GM21737 (cell line): Measurements from ENCODE around the gene BMAL2.

Experiments used
- ATAC-seq: cut with Tn5 transposase; IDR thresholded peaks from one replicate; pipeline ENCODE4 v1.9.1; 2021; ENCODE audit warnings: mild to moderate bottlenecking, moderate library complexity; ENCODE audit not compliant: unreplicated experiment

The BMAL2 gene, protein sequence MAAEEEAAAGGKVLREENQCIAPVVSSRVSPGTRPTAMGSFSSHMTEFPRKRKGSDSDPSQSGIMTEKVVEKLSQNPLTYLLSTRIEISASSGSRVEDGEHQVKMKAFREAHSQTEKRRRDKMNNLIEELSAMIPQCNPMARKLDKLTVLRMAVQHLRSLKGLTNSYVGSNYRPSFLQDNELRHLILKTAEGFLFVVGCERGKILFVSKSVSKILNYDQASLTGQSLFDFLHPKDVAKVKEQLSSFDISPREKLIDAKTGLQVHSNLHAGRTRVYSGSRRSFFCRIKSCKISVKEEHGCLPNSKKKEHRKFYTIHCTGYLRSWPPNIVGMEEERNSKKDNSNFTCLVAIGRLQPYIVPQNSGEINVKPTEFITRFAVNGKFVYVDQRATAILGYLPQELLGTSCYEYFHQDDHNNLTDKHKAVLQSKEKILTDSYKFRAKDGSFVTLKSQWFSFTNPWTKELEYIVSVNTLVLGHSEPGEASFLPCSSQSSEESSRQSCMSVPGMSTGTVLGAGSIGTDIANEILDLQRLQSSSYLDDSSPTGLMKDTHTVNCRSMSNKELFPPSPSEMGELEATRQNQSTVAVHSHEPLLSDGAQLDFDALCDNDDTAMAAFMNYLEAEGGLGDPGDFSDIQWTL

DNA sequence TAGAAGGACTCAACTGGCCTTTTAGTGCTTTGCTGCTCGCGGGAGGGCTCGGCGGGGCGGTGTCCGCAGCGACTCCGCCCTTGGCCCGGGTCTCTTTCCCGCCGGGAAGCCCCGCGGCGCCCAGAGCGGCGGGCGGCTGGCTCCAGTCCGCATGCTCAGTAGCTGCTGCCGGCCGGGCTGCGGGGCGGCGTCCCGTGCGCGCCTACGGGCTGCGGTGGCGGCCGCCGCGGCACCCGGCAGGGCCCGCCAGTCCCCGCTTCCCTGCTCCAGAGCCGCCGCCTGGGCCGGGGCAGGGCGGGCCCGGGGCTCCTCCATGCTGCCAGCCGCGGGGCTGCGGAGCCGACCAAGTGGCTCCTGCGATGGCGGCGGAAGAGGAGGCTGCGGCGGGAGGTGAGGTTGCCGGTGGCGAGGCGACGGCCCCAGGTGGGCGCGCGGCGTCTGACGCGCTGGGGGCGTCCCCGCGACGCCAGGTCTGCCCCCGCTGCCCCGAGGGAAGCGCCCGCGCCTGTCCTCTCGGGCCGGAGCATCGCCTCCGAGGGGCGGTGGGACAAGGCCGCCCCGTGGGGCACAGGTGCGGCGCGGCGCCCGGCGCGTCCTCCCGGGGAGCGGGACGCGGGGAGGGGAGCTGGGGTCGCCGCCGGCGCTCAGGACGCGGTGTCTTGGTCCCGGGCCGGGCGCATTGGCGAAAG lies at the start of gene BMAL2:
Gene BMAL2, plus strand, starts transcription at position 123 of the 689 bp plus-strand sequence. Its CDS starts 237 bp downstream, at position 360.
- ATAC-seq, result peak; percentile 45

DNA sequence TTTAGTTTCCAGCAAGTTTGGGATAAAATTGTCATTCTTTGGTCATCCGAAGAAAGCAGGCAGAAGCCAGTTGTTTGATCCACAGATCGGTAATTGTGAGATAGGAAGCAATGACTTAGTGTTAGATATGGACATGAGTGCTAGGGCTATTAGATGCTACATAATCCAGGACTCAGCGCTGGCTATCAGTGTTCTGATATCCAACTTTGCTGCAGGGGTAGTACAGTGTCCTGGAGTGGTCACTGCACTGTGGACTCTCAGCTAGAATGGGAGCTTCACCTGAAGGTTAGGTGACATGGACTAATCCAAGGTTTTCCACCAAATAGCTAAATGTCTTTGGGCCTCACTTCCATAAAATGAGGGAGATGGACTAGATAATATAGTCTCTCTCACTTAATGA lies 48.6 kb upstream of the BMAL2 start:
- no peak for ATAC-seq

DNA sequence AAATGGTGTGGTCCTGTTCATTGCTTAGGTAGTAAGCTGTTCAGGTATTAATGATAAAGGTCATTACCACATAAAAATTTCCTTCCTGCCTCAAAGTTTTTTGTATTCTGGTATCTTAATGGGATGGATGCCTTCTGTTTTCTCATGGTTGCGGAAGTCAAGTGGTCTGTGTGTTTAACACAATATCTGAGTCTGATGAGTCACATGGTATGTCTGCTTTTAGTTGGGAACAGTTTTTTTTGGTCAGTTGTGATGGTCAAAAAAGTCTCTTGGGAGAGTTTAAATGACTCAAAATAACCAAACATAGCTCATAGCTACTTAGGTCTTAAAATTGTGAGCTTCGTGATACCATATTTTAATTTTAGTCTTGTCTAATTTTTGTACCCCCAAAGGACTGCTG lies 47.9 kb upstream of the BMAL2 start:
- no peak for ATAC-seq

DNA sequence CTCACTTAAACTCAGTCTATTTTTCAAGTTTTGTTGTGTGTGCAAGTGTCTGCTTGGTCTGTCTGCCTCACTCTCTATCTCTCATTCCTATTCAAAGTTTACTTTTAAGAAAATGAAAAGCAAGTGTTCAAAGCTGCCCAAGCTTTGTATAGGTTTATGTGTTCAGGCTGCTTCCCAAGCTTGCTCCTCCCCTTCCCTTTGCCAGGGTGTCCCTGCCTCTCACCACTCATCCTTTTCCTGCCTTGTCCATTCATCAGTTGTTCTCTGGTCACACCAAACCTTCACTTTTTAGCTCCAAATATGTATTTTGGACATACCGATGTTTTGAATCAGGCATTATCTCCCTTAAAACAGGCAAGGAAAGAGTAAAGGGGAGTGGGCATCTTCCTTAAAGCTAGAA lies 47.2 kb upstream of the BMAL2 start:
- ATAC-seq, result no peak

DNA sequence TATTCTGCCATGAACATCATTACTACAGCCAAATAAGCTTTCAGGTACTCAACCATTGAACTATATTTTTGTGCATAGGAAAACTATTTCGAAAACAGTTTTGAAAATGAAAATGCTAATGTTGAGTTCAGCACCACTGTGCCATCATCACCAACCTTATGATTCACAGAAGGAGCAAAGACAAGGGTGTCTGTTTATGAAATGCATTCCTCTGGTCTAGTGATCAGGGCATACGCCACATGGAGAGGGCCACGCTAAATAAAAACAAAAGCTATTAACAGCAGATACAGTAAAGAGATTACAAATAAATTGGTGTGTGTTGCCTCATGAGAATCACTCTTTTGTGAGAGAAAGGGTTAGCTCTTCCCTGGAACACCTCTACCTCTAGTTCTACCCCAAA lies 43.2 kb upstream of the BMAL2 start:
- ATAC-seq, result no peak

DNA sequence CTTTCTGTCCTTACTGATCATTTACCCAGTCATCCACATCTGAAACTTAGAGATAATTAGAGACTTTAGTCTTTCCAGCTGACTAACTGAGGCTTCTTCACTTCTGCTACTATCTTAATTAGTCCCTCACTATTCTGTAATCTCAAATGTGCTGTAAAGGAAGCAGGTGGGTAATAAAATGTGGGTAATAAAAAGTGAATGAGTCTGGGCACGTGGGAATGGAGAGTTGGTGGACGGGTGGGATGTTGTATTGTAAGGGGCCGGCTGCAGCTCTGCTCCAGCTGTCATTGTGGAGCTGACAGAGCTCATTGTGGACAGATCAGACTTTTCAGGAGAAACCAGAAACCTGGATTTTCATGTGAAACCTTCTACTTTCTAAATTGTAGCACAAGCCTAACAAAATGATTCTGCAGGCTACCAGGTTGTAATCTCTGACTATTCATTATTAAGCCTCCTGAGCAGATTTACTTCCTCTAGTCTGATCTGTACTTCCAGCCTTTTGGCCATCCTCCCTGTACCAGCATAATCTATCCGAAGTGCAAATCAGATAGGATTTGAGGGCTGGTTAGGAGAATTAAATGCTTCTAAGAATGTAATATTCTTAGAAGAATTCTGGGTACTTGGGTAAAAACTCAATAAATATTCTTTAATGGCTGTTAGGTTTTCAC lies 42.0 kb upstream of the BMAL2 start:
- ATAC-seq, result no peak

DNA sequence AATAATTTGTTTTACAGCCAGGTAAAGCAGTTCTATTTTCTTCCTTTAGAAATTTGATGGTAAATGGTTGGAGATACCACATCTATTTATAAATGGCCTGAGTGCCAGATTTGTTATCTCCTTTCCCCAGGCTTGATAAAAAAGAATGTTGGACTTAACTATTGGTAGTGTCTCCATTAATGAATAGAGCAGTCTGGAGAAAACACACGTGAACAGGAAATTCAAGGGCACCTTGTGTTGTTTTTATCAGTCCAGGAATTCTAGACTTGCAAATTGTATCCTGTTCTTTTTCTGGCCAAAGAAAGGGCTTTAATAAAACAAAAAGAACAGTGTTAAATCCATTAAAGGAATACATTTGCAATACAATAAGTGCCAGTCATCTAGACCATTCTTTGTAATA lies 40.8 kb upstream of the BMAL2 start:
- ATAC-seq, result no peak

DNA sequence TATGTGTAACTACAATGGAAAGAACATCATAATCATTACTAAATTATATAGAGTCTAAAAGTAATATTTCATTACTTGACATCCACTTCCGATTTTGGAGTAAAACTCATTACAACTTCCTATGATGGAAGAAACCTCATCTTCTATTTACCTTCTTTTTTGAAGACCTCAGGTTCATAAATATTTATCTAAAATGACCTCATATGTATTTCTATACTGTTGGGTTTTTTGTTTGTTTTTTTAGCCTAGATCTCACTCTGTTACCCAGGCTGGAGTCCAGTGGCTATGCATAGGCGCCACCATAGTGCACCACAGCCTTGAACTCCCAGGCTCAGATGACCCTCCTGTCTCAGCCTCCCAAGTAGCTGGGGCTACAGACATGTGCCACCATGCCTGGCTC lies 39.9 kb upstream of the BMAL2 start:
- no peak for ATAC-seq

DNA sequence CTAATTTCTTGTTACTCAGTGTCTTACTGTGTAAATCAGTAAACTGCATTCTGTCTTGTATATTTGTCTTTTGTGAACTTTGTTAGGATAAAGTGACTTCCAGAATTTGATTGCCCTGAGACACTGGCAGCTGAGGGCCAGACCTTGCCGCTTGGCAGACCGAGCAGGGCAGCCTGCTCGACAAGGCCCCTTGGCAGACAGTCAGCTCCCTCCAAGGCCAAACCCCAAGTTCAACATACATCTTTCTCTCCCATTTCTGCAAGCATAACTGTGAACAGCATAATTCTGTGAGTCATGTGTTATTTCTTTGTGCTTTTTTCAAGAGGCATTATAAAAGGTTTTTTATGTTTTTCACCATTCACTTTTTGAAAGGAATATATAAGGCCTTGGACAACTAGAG lies 39.2 kb upstream of the BMAL2 start:
- ATAC-seq, result no peak

DNA sequence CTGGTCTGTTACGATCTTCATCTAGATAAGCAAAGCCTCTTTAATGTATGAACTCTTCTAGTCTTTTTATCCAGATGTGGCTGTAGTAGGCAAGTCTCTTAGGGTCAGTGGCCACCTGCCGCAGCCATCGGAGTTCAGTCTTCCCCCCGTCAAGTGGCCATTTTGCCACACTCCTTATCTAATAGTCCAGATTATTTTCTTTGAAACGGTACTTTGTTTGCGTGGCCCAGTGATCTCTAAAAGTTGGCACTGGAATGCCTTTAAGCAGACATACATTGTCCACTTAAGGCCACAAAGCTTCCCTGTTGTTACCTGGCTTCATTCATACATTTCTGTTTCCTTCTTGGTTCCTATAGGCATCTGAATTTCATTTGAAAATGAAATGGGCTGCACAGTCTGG lies 36.0 kb upstream of the BMAL2 start:
- no peak for ATAC-seq

DNA sequence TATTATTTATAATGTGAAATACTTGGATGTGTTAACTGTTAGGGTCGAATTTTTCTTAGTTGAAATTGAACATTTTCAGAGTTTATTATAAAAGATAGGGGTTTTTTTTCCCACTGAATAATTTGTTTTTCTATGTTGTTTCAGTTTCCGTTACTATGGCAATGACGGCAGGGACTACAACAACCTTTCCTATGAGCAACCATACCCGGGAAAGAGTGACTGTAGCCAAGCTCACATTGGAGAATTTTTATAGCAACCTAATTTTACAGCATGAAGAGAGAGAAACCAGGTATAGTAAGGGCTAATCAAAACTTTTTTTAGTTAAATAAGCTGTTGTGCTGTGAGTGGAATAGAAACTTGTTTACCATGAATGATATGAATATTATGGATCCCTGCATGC lies 35.1 kb upstream of the BMAL2 start:
- ATAC-seq, result no peak

DNA sequence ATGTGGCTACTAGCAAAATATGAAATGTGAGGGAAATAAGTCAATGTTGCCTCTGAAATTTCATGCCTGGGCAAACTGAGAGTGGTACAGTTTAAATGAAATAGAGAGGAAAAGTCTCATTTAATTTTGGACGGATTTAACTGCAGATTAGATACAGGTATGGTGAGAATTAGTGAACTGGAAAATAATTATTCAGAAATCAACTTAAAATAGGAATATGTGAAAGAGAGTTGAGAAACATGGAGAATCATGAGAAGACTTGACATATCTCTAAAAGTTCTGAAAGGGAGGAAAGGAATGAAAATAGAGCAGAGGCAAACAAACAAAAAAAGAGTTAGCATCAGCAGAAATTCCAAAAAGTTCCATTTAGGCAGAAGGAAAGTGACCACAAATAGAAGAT lies 33.5 kb upstream of the BMAL2 start:
- no peak for ATAC-seq

DNA sequence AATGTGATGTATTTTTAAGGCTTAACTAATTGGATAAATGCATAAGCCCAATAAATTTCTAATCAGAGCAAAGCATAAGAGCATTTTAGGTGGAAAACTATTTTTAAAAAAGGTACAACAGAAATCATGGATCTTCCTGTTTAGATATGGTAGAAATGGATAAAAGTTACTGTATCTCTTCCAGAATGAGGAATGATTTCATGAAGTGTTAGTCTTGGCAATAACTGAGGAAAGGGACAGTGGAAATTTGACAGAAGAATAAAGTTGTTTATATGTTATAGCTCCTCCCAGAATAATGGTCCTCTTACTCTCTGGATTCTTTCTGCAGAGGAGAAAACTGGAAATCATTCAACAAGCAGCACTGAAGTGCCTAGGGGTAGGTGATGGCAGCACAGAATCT lies 32.4 kb upstream of the BMAL2 start:
- ATAC-seq, result no peak

DNA sequence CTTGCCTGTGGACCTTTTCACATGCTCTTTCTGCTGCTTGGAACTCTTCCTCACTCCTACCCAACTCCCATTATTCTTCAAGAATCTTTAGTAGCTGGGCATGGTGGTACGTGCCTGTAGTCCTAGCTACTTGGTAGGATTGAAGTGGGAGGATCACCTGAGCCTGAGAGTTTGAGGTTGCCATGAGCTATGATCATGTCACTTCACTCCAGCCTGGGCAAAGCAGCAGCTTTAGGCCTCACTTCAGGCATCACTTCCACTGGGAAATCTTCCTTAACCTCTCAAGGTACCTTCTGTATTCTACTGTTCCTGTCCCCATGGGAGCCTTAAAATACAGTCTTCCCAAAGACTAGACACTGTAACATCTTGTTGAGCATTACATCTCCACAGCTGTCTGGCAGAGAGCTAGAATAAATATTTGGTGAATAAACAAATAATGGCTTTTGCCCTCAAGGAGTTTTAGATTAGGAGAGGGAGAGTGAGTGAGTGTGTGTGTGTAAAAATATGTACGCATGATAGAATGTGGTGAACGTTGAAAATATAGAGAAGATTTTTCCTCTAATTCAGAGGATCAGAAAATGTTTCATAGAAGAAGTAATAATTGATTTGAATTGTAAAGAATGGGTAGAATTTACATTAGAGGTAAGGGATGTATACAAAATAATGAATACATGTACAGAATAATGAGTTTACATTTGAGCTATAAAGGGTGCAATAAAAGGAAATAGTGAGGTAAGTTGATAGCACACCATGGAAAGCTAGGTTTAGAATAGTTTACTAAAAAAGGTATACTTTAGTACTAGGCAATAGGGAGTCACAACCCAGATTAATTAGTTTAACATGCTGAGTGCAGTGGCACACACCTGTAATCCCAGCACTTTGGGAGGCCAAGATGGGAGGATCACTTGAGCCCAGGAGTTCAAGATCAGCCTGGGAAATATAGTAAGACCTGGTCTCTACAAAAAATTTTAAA lies 29.2 kb upstream of the BMAL2 start:
- ATAC-seq, result no peak

DNA sequence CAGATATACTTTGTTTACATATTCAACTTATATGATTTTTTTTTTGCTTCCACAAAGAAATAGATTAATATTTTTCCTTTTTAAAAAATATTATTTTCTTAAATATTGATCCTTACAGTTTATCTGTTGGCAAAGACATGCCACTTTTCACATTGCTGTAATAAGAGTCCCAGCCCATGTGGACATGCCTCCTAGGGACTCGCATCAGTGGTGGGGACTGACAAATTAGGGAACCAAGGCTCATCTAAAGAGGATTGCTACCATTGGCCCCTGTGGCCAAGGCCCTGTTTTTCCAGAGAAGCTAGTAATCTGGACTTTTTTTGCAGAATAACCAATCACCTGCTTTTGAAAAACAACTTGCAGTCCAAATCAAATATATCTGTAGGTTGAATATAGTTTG lies 27.8 kb upstream of the BMAL2 start:
- ATAC-seq, result no peak

DNA sequence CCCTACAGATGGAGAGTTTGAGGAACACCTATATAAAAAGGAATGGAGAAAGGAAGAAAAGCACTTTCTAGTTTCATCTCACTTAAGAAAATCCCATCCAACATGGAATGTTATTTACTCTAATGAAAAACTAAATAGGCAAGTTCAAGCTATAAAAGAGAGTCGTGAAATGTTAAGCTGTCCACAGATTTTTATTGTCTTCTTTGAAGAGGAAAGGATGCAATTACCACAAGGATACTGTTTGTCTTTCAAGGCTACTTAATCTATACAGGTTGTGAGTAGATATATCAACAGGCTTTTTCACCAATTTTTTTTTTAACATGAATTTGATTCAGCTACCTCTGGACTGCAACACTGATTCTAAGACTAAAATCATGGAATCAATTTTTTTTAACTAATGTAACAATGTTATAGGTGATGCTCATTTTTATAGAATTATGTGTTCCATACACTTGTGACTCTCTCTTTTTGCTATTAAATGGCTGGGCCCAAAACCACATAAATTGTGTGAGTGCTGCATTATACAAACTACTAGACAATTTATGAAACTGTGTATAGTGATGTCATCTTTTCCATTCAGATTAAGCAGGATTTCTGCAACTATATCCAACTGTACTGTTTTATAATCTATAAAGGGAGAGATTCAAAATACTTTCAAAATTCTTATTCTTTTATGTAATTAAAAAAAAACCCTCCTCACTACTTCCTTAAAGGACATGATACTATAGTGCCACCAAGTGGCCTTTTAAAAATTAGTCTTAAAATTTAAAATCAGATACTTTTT lies 26.8 kb upstream of the BMAL2 start:
- no peak for ATAC-seq

DNA sequence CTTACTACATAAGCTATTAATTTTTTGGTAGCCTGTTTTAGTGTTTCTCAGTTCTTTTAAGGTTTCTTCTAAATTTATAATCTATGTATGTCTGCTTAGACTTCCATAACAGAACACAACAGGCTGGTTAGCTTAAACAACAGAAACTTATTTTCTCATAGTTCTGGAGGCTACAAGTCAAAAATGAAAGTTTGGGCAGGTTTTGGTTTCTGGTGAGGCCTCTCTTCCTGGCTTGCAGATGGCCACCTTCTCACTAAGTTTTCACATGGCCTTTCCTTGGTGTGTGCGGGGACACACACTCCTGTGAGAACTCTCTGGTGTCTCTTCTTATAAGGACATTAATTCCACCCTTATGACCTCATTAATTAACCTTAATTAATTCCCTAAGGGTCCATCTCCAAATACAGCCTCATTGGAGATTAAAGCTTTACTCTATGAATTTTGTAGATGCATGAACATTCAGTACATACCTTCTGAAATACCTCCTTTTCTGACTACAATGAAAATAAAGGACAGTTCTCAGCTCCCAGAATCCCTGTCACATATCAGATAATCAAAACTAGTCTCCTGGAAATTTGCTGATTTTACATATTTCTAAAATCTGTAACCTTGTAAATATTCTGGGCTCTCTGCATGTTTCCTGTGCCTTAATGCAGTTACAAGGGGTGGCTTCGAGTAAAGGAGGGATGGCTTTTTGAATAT lies 23.2 kb upstream of the BMAL2 start:
- ATAC-seq, result no peak

DNA sequence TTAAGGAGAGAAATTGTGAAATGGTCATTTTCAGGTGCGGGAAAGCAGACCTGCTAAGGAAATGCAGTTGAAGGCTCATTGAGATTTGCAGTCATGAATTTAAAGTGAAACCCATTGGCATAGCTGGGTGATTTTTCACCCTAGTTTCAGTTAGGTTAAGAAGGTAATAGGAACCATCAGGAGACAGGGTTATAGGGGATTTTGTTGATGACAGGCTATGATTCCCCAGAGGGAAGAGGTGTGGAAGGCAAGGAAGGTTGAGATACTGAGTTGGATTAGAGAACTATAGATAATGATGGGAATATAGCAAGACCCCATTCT lies 22.7 kb upstream of the BMAL2 start:
- ATAC-seq, result no peak

DNA sequence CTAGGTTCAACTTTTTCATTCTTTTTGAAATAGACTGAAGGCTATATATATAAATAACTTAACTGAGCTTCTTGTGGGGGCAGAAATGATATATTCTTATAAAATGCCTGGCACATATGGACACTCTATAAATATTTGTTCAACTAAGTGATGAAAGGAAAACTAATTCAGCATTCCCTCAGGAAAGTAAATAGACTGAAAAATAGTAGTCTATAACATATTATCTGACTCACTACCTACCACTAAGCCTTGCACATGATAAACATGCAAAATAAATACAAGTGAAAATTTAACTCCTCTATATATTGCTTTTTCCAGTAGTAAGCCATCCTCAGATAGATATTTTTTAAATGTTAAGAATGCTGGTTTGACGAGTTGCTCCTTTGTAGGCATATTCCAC lies 15.7 kb upstream of the BMAL2 start:
- no peak for ATAC-seq
